K562 (cell line): Measurements from ENCODE around the gene ATG10. TPM values are rescaled to one million over a fixed set of nuclear protein-coding genes. Genes with fewer than 3 reads are reported as not detected.
"Not testable (repeated sequence)": the region's sequence is repeated elsewhere in the genome, so short reads cannot be mapped to it uniquely, and the experiment has no call there.

ENCODE experiments used
- ATAC-seq: fragments of 200-7000 bp; cut with Tn5 transposase; 3 replicates; pipeline ENCODE4 v1.9.1; 2020; ENCODE audit warnings: moderate library complexity
- BruUV-seq: library from RNA; stranded (reverse); fragments of 400-500 nt; replicated peaks from 2 replicates; lab custom pipeline; 2021; lab: Mats Ljungman, UMichigan
- CTCF ChIA-PET: fragments of 300-600 bp; formaldehyde crosslinking; extraction: SDS; loops from one replicate; lab custom pipeline; 2021; ENCODE audit warnings: low intra/inter-chr PET ratio; lab: Yijun Ruan, JAX
- POLR2A ChIA-PET: fragments of 300-600, 350-650 bp; sonication (Branson Sonifier 250); formaldehyde crosslinking; extraction: SDS; loops from one replicate; lab custom pipeline; 2021; ENCODE audit warnings: antibody characterized with exemption, inconsistent platforms; lab: Yijun Ruan, JAX
- DNase-seq, 4 experiments: peaks; one replicate each; pipeline versions ENCODE4 v3.0.0 to v3.0.0-alpha.2; 2011 to 2018; ENCODE audit warnings: low spot score in 3 of 4, mixed read lengths in 3 of 4; ENCODE audit errors: extremely low read depth in 1 of 4
- FAIRE-seq: peaks from 2 replicates; lab custom pipeline; 2011; peaks lifted over from hg19 to GRCh38; lab: Jason Lieb, UNC
- H2AFZ ChIP-seq: 2 replicates; pipeline ENCODE4 v1.6.0; 2011; ENCODE audit warnings: low read depth, low read length, control low read depth, inconsistent platforms
- H3K27ac ChIP-seq: fragments of 200-600 bp; 3 replicates; pipeline ENCODE4 v1.8.0; 2011; ENCODE audit warnings: low read depth, mild to moderate bottlenecking, control low read depth, inconsistent platforms, low read length, moderate library complexity, mixed read lengths; ENCODE audit errors: extremely low read depth
- H3K27me3 ChIP-seq, 2 experiments: fragments of 300-600 bp in 1 of 2; 2 replicates in 1 of 2; 3 replicates in 1 of 2; pipeline versions ENCODE4 v1.6.0 to v1.8.0; 2011; ENCODE audit warnings: inconsistent platforms in 2 of 2, low read length in 2 of 2, mild to moderate bottlenecking in 1 of 2, mixed read lengths in 1 of 2, moderate library complexity in 1 of 2; ENCODE audit not compliant: control insufficient read depth in 2 of 2, insufficient read depth in 2 of 2
- H3K36me3 ChIP-seq: fragments of 300-600 bp; 3 replicates; pipeline ENCODE4 v1.8.0; 2011; ENCODE audit warnings: mild to moderate bottlenecking, low read length, inconsistent platforms; ENCODE audit not compliant: control insufficient read depth, insufficient read depth
- H3K4me1 ChIP-seq, 2 experiments: fragments of 200-600 bp in 1 of 2; replicated peaks in 1 of 2; 2 replicates in 1 of 2; 3 replicates in 1 of 2; pipeline versions ENCODE4 v1.5.1 to v1.8.0; 2011; ENCODE audit warnings: inconsistent platforms in 2 of 2, low read length in 2 of 2, mild to moderate bottlenecking in 1 of 2, mixed read lengths in 1 of 2, moderate library complexity in 1 of 2; ENCODE audit not compliant: control insufficient read depth in 2 of 2, insufficient read depth in 2 of 2
- H3K4me2 ChIP-seq: 2 replicates; pipeline ENCODE4 v1.6.1; 2011; ENCODE audit warnings: low read length, control low read depth, inconsistent platforms, mixed read lengths; ENCODE audit not compliant: insufficient read depth
- H3K4me3 ChIP-seq: fragments of 200-600 bp; sonication (generic), shearing (Covaris generic); 2 replicates; pipeline ENCODE4 v1.5.1; 2016; ENCODE audit warnings: control low read depth, inconsistent platforms
- H3K79me2 ChIP-seq: fragments of 200-600 bp; 3 replicates; pipeline ENCODE4 v1.8.0; 2011; ENCODE audit warnings: low read length, inconsistent platforms; ENCODE audit not compliant: control insufficient read depth, insufficient read depth
- H3K9ac ChIP-seq, 2 experiments: 2 replicates each; pipeline versions ENCODE4 v1.6.0 to v1.6.1; 2011; ENCODE audit warnings: low read depth in 2 of 2, low read length in 2 of 2, control low read depth in 1 of 2, inconsistent platforms in 1 of 2, mild to moderate bottlenecking in 1 of 2, mixed read lengths in 1 of 2; ENCODE audit not compliant: insufficient read depth in 1 of 2
- H3K9me1 ChIP-seq: one replicate; pipeline ENCODE4 v1.6.0; 2011; ENCODE audit warnings: inconsistent platforms, mild to moderate bottlenecking, low read length, moderate library complexity; ENCODE audit not compliant: control insufficient read depth, insufficient read depth
- H3K9me3 ChIP-seq: replicated peaks from 2 replicates; pipeline ENCODE4 v1.5.1; 2011; ENCODE audit warnings: low read depth, low read length, inconsistent platforms; ENCODE audit not compliant: control insufficient read depth, insufficient read depth
- H4K20me1 ChIP-seq: replicated peaks from 2 replicates; pipeline ENCODE4 v1.6.1; 2011; ENCODE audit warnings: low read length, inconsistent platforms, mixed read lengths; ENCODE audit not compliant: control insufficient read depth, insufficient read depth
- C11orf30 ChIP-seq: fragments of 450-650 bp; IDR thresholded peaks from 2 replicates; pipeline ENCODE4 v1.6.1; 2016; ENCODE audit warnings: low read depth, mild to moderate bottlenecking
- MAFG ChIP-seq: fragments of 450-650 bp; conservative IDR thresholded peaks from 2 replicates; pipeline ENCODE4 v1.6.1; 2016; ENCODE audit warnings: missing genetic modification characterization, missing compliant biosample characterization
- ZNF316 ChIP-seq: fragments of 450-650 bp; IDR thresholded peaks from 2 replicates; pipeline ENCODE4 v1.6.1; 2016
- WGBS: fragments of 100-300 bp; shearing (Covaris generic); methylation state at CpG from one replicate; pipeline ENCODE4 v1.1.6; 2016; ENCODE audit warnings: low coverage, mixed read lengths; ENCODE audit not compliant: insufficient coverage; ENCODE audit errors: missing lambda C conversion rate; 5-methylcytosine and 5-hydroxymethylcytosine counted together
- in situ Hi-C: fragments of 300-500 bp; cut with MboI; formaldehyde crosslinking; loops from 4 replicates; pipeline ENCODE4 v1.15.0; 2018; ENCODE audit warnings: inconsistent platforms, mixed read lengths
- intact Hi-C: fragments of 100-400 bp; cut with micrococcal nuclease; formaldehyde crosslinking; loops from 2 replicates; pipeline ENCODE4 v1.14.2; 2022
- polyA plus RNA-seq, 8 experiments: library from polyadenylated mRNA; depleted of rRNA in 4 of 8; stranded (reverse) in 5 of 8; unstranded in 3 of 8; fragments of >200 nt; fragmentation: Nextera tagmentation in 2 of 8; fragmentation: Illumina TruSeq in 1 of 8; extraction: Ambion mirVana in 2 of 8; extraction: Trizol in 1 of 8; gene quantifications; 2 replicates each; pipeline versions ENCODE4 v1.2.1 to v1.2.3, GENCODE V29; 2011 to 2014; ENCODE audit warnings: inconsistent platforms in 1 of 8, missing spikeins in 1 of 8
- total RNA-seq, 7 experiments: library from RNA; depleted of rRNA in 6 of 7; stranded (reverse); fragments of >200 nt in 6 of 7; fragmentation: Illumina TruSeq in 2 of 7; extraction: Trizol in 2 of 7; gene quantifications; 2 replicates each; pipeline versions ENCODE4 v1.2.1 to v1.2.3, GENCODE V29; 2011 to 2021; ENCODE audit warnings: low replicate concordance in 1 of 7

ATG10 gene
- total and polyA plus RNA-seq, 9 of the 15 experiments (the other 6 are each of a cell fraction or from before 2014, with no cell fraction given): 7.0 to 18.8 (median 14.6) TPM

GRCh38 chr5:81982172-81982685 lies 10.4 kb downstream of the ATG10 start:
- H2AFZ ChIP-seq, H3K9me1 ChIP-seq, POLR2A ChIA-PET, H3K9me3 ChIP-seq, H3K4me1 ChIP-seq, H3K4me2 ChIP-seq, FAIRE-seq, in situ Hi-C loops, H3K27me3 ChIP-seq, H3K9ac ChIP-seq, H3K79me2 ChIP-seq, ATAC-seq, BruUV-seq, H4K20me1 ChIP-seq, CTCF ChIA-PET, H3K27ac ChIP-seq, DNase-seq, H3K4me3 ChIP-seq, intact Hi-C loops: not testable (repeated sequence)
- TF ChIP-seq ZNF316: peak; percentile 58
- peak; percentile 51 for TF ChIP-seq C11orf30
- TF ChIP-seq MAFG (tag): 0 out of 2 replicates have a peak, but pooled peaks have one; percentile 11
- H3K36me3 ChIP-seq: peaks cover 32% of the 10 kb centered on the region; the same call in 2 of the 3 replicates
- 91% methylated on average over 10 of the region's 11 CpGs for WGBS

- H3K4me3 ChIP-seq, H4K20me1 ChIP-seq, H3K4me2 ChIP-seq, FAIRE-seq, BruUV-seq, in situ Hi-C loops, H3K79me2 ChIP-seq, H2AFZ ChIP-seq, ATAC-seq, DNase-seq, H3K27ac ChIP-seq, CTCF ChIA-PET, H3K9me3 ChIP-seq, intact Hi-C loops, H3K4me1 ChIP-seq, POLR2A ChIA-PET, H3K9me1 ChIP-seq, H3K9ac ChIP-seq, H3K27me3 ChIP-seq: not testable (repeated sequence)
- WGBS: no CpG with 5 or more reads among the region's 27 CpGs
- peaks cover 30% of the 10 kb centered on the region; the same call in 2 of the 3 replicates for H3K36me3 ChIP-seq
Observed at GRCh38 chr5:81983148-81983547, 11.3 kb downstream of the ATG10 start.

GRCh38 chr5:81983563-81983962 lies 11.7 kb downstream of the ATG10 start:
- BruUV-seq, intact Hi-C loops, H3K79me2 ChIP-seq, in situ Hi-C loops, H3K4me3 ChIP-seq, H2AFZ ChIP-seq, FAIRE-seq, POLR2A ChIA-PET, ATAC-seq, H3K27ac ChIP-seq, H3K9me3 ChIP-seq, H3K9me1 ChIP-seq, H3K4me2 ChIP-seq, DNase-seq, H3K4me1 ChIP-seq, H4K20me1 ChIP-seq, H3K9ac ChIP-seq, H3K27me3 ChIP-seq, CTCF ChIA-PET: not testable (repeated sequence)
- H3K36me3 ChIP-seq: peaks cover 26% of the 10 kb centered on the region; the same call in 2 of the 3 replicates
- 74% methylated on average over 8 of the region's 30 CpGs for WGBS
